ENCODE results near the gene DNASE1L2. TPM values are rescaled to one million over a fixed set of nuclear protein-coding genes. Genes with fewer than 3 reads are reported as not detected.

Gene DNASE1L2
- total RNA-seq, 1 donor from 2014 or later, result 1.0 TPM

GRCh38 chr16:2267913-2268666 lies 31.8 kb downstream of the DNASE1L2 start, which contains the start of gene RNPS1:
RNPS1 (minus strand) TSS chr16:2268126; CDS start chr16:2264643, 3,483 bp downstream.
- Mint-ChIP-seq H3K4me3 (ENCODE audit: unreplicated experiment) (peak within 1 kb of the TSS; percentile 95), H3K27ac (ENCODE audit: unreplicated experiment) (peak within 1 kb of the TSS; percentile 91), H3K27me3 (ENCODE audit: unreplicated experiment) (peaks cover 9% of the 10 kb centered on the region), H3K4me1 (ENCODE audit: unreplicated experiment) (peaks cover 25% of the 10 kb centered on the region), H3K9me3 (ENCODE audit: unreplicated experiment) (no peaks in the 10 kb centered on the region), H3K36me3 (ENCODE audit: low read depth, unreplicated experiment) (peaks cover 13% of the 10 kb centered on the region)
- peak; percentile 95 for DNase-seq (ENCODE audit: low spot score)
- TF ChIP-seq CTCF (IDR thresholded peaks at IDR 0.05; ENCODE audit: unreplicated experiment), result no peak

GRCh38 chr16:2270070-2270462 lies 33.8 kb downstream of the DNASE1L2 start:
- Mint-ChIP-seq H3K9me3 (ENCODE audit: unreplicated experiment) (no peaks in the 10 kb centered on the region), H3K27me3 (ENCODE audit: unreplicated experiment) (peaks cover 9% of the 10 kb centered on the region), H3K36me3 (ENCODE audit: low read depth, unreplicated experiment) (peaks cover 6% of the 10 kb centered on the region), H3K4me1 (ENCODE audit: unreplicated experiment) (peaks cover 19% of the 10 kb centered on the region), H3K27ac (ENCODE audit: unreplicated experiment) (no peak overlapping the region), H3K4me3 (ENCODE audit: unreplicated experiment) (peak overlapping the region; percentile 95)
- no peak for DNase-seq (ENCODE audit: low spot score)
- no peak for TF ChIP-seq CTCF (IDR thresholded peaks at IDR 0.05; ENCODE audit: unreplicated experiment)

GRCh38 chr16:2270588-2271470 lies 34.6 kb downstream of the DNASE1L2 start:
- Mint-ChIP-seq H3K4me3 (ENCODE audit: unreplicated experiment) (no peak overlapping the region), H3K9me3 (ENCODE audit: unreplicated experiment) (no peaks in the 10 kb centered on the region), H3K27ac (ENCODE audit: unreplicated experiment) (no peak overlapping the region), H3K4me1 (ENCODE audit: unreplicated experiment) (peaks cover 17% of the 10 kb centered on the region), H3K27me3 (ENCODE audit: unreplicated experiment) (peaks cover 9% of the 10 kb centered on the region), H3K36me3 (ENCODE audit: low read depth, unreplicated experiment) (peaks cover 6% of the 10 kb centered on the region)
- DNase-seq (ENCODE audit: low spot score), result no peak
- TF ChIP-seq CTCF (IDR thresholded peaks at IDR 0.05; ENCODE audit: unreplicated experiment), result no peak

- no peak for DNase-seq (ENCODE audit: low spot score)
- no peaks in the 10 kb centered on the region for H3K9me3 Mint-ChIP-seq (ENCODE audit: unreplicated experiment)
- H3K27ac Mint-ChIP-seq (ENCODE audit: unreplicated experiment), result no peak overlapping the region
- H3K36me3 Mint-ChIP-seq (ENCODE audit: low read depth, unreplicated experiment), result peaks cover under 1% of the 10 kb centered on the region
- no peak for TF ChIP-seq CTCF (IDR thresholded peaks at IDR 0.05; ENCODE audit: unreplicated experiment)
- H3K27me3 Mint-ChIP-seq (ENCODE audit: unreplicated experiment), result peaks cover 7% of the 10 kb centered on the region
- H3K4me3 Mint-ChIP-seq (ENCODE audit: unreplicated experiment), result no peak overlapping the region
- peaks cover 8% of the 10 kb centered on the region for H3K4me1 Mint-ChIP-seq (ENCODE audit: unreplicated experiment)
Measured at GRCh38 chr16:2271848-2272461, 35.7 kb downstream of the DNASE1L2 start.

Measured in endothelial cell (in vitro differentiated cells).